DMS53 treated with DMSO at 0.1 percent for 48 hours (cell line): ENCODE results near the gene SIL1.
"Not testable (repeated sequence)": the region's sequence is repeated elsewhere in the genome, so short reads cannot be mapped to it uniquely, and the experiment has no call there.

ENCODE experiments used
- DNase-seq: peaks from one replicate; lab custom pipeline; 2025; ENCODE audit not compliant: unreplicated experiment; lab: John Stamatoyannopoulos, UW

Gene SIL1

GRCh38 chr5:139177809-139178588 lies 20.2 kb downstream of the SIL1 start:
- no peak for DNase-seq

DNA sequence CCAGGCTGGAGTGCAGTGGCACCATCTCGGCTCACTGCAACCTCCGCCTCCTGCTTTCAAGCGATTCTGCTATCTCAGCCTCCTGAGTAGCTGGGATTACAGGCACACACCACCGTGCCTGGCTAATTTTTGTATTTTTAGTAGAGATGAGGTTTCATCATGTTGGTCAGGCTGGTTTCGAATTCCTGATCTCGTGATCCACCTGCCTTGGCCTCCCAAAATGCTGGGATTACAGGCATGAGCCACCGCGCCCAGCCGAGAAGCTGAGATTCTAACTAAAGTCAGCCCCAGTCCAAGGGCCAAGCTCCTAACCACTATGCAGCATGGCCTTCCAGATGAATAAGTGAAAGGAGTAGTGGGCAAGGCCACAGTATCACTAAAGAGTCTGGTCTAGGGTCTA lies 20.9 kb downstream of the SIL1 start:
- not testable (repeated sequence) for DNase-seq

GRCh38 chr5:139174382-139174781 lies 23.8 kb downstream of the SIL1 start:
- not testable (repeated sequence) for DNase-seq

- no peak for DNase-seq
These were observed 26.3 kb downstream of the SIL1 start for GRCh38 chr5:139171779-139172404.

DNA sequence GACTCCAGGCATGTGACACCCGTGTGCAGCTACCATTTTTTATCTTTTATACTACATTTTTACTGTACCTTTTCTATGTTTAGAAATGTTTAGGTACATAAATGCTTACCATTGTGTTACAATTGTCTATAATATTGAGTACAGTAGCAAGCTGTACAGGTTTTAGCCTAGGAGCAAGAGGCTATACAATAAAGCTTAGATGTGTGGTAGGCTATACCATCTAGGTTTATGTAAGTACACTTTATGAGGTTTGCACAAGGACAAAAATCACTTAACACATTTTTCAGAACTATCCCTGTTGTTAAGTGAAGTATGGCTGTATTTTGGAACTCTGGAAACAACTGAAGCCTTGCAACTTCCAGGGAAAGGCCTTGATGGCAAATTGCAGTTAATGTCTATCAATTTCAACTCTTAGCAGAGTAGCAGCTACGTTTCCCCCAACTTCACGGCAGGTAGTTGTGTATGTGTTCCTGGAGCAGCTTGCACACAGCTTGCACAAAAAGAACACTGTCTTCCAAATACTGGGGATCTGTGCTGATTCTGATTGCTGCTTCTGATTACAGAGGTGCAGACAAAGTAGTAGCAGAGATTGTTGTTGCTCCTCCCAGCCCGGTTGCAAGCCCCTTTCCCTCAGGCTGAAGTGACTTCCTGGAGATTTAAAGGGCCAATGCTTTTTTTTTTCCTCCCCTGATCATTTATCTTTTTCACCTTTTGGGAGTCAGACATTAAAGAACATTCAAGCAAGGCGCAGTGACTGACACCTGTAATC lies 30.0 kb downstream of the SIL1 start:
- DNase-seq = no peak

DNA sequence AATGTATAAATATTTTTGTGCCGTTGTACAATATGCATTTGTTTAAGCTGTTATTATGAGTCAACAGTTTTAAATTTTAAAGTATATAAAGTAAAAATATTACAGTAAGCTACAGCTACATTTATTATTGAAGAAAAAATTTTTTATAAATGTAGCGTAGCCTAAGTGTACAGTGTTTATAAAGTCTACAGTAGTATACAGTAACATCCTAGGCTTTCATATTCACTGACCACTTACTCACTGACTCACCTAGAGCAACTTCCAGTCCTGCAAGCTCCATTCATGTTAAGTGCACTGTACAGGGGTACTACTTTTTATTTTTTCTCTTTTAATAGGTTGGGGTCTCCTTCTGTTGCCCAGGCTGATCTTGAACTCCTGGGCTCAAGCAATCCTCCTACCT lies 30.6 kb downstream of the SIL1 start:
- no peak for DNase-seq

DNA sequence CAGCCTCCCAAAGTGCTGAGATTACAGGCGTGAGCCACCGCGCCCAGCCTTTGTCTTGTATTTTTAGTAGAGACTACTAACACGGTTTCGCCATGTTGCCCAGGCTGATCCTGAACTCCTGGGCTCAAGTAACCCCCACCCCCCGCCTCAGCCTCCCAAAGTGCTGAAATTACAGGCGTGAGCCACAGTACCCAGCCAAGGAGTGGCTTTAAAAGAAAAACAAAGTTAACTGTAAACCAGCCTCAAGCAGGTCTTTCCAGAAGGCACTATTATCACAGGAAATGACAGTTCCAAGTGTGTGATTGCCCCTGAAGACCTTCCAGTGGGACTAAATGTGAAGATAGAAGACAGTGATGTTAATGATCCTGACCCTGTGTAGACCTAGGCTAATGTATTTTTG lies 31.1 kb downstream of the SIL1 start:
- no peak for DNase-seq

GRCh38 chr5:139164897-139165296 lies 33.3 kb downstream of the SIL1 start:
- DNase-seq = not testable (repeated sequence)

DNA sequence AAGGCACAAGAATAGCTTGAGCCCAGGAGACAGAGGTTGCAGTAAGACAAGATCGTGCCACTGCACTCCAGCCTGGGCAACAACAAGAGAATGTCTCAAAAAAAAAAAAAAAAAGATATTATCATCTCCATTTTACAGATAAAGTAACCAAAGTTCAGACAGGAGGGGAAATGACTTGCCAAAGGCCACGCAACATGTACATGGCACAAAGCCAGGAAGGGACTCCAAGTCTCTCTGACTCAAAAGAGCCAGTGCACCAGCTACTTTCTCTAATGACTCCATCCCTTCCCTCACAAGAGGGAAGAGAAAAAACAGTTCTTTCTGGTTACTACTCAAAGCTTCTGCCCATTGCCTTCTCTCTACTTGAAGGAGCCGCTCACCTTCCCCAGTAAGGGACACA lies 34.1 kb downstream of the SIL1 start:
- no peak for DNase-seq

DNA sequence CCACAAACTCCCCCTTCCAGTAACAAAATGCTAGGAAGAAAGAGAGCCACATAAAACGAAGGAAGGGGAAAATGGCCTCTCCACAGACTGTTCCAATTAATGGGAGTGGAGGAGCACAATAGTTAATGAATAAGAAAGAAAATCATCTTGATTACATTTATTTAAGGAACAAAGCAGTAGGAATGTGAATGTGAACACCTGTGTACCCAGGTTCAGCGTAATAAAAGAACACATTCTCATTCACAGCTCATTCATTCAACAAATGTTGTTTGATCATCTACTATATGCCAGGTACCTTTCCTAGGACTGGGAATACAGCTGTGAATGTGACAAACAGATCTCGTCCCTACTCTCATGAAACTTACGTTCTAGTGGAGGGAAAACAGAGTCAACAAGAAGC lies 35.7 kb downstream of the SIL1 start:
- DNase-seq = no peak

DNA sequence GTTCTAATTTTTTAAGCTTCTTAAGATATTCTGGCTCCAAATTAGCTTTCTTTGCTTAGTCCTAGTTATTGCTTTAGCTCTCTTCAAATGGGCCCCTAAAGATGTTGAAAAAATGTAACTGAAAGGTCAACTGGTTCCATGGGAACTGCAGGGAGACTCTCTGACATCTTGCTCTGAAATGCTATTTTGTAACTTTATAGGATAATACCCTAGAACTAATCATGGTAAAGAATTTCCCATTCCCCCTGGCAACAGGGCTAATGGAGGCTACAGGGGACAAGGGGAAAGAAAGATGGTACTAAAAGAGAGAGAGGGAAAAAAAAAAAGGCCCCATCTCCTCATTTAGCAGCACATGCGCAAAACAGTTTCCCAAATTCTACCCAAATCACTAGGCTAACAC lies 39.4 kb downstream of the SIL1 start:
- DNase-seq = no peak

GRCh38 chr5:139157556-139157955 lies 40.6 kb downstream of the SIL1 start:
- DNase-seq = no peak

GRCh38 chr5:139156814-139157213 lies 41.4 kb downstream of the SIL1 start:
- no peak for DNase-seq

- no peak for DNase-seq
These were observed 42.8 kb downstream of the SIL1 start for GRCh38 chr5:139155333-139155732.

DNA sequence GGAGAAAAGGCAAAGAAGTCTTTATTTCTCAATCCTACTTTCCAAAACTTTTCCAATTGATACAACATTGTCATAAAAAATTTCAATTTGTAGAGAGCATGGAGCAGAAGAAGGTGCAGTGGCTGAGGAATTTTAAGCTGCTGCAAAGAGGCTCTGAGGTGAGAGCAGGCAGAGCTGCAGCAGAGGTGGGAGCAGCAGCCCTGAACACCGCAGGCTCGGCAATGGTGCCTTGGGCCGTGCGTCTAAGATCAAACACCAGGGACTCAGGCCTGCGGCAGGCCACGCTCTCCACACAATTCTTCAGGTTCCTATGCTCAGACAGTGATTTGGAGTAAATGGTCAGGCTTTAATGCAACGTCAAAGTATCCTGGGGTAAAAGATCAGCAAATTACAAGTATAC lies 46.3 kb downstream of the SIL1 start:
- no peak for DNase-seq

DNA sequence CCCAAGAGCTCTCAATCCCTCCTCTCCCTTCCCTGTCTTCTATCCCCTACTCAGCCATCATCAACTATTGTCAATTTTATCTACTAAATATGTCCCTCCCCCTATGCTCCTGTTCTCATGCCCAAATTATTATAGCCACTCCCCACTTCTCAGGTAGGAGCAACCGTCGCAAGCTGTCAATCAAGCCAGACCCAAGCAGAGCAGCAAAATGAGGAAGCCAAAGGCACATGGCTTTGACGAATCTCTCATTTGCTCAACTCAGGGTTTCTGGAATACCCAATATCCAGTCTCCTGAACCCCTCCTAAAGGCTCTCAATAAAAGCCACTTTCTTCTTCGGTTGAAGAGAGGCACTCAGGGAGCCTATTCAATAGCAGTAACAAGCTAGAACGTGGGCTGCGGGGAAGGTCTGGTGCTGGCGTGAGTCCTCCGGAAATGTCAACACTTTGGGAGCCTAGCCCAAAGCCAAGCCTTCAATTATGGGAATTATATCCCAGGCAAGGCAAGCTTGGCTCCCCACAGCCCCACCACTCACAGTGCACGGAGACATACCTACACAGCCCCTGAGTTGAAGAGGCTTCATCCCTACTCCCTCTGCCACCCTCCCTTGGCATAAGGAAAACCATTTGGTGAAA lies 47.7 kb downstream of the SIL1 start:
- no peak for DNase-seq

DNA sequence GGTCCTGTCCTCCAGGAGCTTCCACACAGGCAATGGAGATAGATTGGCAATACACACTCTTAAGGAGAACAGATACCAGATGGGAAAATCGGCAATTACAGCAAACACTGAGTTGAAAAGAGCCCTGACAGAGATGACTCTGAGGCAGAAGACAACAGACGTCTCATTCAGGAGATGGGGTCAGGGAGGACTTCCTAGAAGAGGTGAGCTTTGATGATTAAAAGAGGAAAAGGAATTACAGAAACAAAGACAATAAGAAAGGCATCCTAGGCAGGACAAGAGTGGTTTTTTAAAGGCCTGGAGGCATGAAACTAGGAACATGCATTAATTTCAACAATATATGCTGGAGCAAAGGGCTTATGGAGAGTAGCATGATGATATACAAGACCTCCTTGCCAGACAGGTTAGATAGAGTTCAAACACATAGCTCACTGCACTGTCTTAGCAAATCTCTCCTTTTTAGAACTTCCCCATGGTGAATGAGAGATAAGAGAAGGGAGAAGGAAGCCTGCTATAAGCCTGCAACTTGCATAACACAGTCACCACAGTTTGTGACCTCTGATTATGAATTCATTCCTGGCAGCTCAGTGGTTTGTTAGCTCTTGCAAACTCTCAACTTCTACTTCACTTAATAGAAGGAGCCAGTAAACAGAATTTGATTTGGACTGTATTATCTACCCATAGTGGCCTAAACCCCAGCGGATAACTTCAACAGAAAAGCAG lies 48.5 kb downstream of the SIL1 start:
- DNase-seq = no peak

DNA sequence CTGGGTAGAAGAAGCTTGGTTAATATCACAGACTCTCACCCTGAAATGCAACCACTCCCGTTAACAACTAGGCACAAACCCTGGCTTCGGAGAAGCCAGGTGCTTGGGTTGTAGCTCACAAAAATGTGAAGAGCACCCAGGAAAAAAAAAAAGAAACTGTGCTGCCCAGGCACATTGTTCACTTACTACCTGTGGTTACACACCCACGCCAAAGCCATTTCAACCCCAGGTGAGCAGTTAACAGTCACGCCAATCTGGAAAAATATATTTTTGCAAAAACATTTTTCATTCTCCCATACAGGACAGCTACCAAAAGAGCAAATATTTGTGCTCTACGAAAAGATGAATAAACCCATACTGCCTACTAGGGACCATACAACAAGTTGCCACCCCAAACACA lies 49.2 kb downstream of the SIL1 start:
- DNase-seq = no peak

DNA sequence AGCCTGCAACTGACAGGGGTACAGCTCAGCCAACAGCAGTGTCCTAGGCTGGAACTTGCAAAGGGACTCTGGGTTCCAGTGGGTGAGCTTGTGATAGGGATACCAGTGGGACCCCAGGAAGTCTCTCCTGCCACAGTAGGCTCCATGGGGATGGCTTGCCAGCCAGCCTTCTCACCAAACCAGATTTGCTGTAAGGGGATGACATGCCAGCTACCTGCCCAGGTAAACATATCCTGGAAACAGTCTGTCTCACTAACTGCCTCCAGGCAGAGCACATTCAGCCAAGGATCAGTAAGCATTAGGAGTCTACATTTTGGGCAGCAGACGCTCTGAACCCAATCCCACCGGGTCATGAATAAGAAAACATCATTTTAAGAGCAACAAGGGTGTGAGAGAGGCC lies 49.9 kb downstream of the SIL1 start:
- peak; percentile 30 for DNase-seq

GRCh38 chr5:139147483-139148087 lies 50.6 kb downstream of the SIL1 start:
- peak; percentile 48 for DNase-seq
